Left forelimb (tissue), 1 donor: ENCODE measurements around the gene HEPACAM.

Experiments used
- DNase-seq: peaks from one replicate; pipeline ENCODE4 v3.0.0-alpha.2; 2018; ENCODE audit warnings: low spot score

HEPACAM gene

GRCh38 chr11:124899383-124900145, 36.3 kb downstream of the HEPACAM start:
- DNase-seq = peak; percentile 42

GRCh38 chr11:124898711-124899110, 37.1 kb downstream of the HEPACAM start:
- peak; percentile 78 for DNase-seq

GRCh38 chr11:124898263-124898680, 37.6 kb downstream of the HEPACAM start:
- DNase-seq = peak; percentile 49

- peak; percentile 65 for DNase-seq
These were observed 38.1 kb downstream of the HEPACAM start, which contains the start of gene ROBO4 for GRCh38 chr11:124897674-124898262. TSS of gene ROBO4 (minus strand) at chr11:124897865. CDS start at chr11:124897795, 70 bp downstream.

GRCh38 chr11:124896821-124897391, 38.9 kb downstream of the HEPACAM start:
- peak; percentile 72 for DNase-seq

GRCh38 chr11:124896071-124896750, 39.6 kb downstream of the HEPACAM start:
- DNase-seq = peak; percentile 57

- DNase-seq = no peak
These were observed 40.3 kb downstream of the HEPACAM start for GRCh38 chr11:124895471-124895971.

GRCh38 chr11:124894606-124895430, 41.0 kb downstream of the HEPACAM start:
- DNase-seq = no peak

- no peak for DNase-seq
These were observed 42.0 kb downstream of the HEPACAM start for GRCh38 chr11:124893781-124894401.

- no peak for DNase-seq
These were observed 42.9 kb downstream of the HEPACAM start for GRCh38 chr11:124892750-124893454.

- DNase-seq = peak; percentile 54
These were observed 43.7 kb downstream of the HEPACAM start for GRCh38 chr11:124892146-124892545.

GRCh38 chr11:124891373-124891861, 44.4 kb downstream of the HEPACAM start:
- no peak for DNase-seq

- DNase-seq = peak; percentile 52
These were observed 45.0 kb downstream of the HEPACAM start for GRCh38 chr11:124890683-124891372.

GRCh38 chr11:124890151-124890550, 45.7 kb downstream of the HEPACAM start:
- DNase-seq = no peak

GRCh38 chr11:124889191-124890091, 46.4 kb downstream of the HEPACAM start:
- DNase-seq = peak; percentile 40

GRCh38 chr11:124887667-124888013, 48.2 kb downstream of the HEPACAM start:
- DNase-seq = peak; percentile 25

GRCh38 chr11:124886978-124887666, 48.7 kb downstream of the HEPACAM start:
- DNase-seq = peak; percentile 60

GRCh38 chr11:124886476-124886875, 49.4 kb downstream of the HEPACAM start:
- peak; percentile 56 for DNase-seq
